GM12892 (cell line): Measurements from ENCODE around the gene ACTR3.

Source experiments
- POLR2A ChIP-seq: IDR thresholded peaks from 2 replicates; pipeline ENCODE4 v1.6.1; 2011; ENCODE audit warnings: low read depth, low read length, control low read depth
- POLR2AphosphoS5 ChIP-seq: IDR thresholded peaks from 2 replicates; pipeline ENCODE4 v1.6.1; 2011; ENCODE audit warnings: low read depth, low read length, control low read depth

DNA sequence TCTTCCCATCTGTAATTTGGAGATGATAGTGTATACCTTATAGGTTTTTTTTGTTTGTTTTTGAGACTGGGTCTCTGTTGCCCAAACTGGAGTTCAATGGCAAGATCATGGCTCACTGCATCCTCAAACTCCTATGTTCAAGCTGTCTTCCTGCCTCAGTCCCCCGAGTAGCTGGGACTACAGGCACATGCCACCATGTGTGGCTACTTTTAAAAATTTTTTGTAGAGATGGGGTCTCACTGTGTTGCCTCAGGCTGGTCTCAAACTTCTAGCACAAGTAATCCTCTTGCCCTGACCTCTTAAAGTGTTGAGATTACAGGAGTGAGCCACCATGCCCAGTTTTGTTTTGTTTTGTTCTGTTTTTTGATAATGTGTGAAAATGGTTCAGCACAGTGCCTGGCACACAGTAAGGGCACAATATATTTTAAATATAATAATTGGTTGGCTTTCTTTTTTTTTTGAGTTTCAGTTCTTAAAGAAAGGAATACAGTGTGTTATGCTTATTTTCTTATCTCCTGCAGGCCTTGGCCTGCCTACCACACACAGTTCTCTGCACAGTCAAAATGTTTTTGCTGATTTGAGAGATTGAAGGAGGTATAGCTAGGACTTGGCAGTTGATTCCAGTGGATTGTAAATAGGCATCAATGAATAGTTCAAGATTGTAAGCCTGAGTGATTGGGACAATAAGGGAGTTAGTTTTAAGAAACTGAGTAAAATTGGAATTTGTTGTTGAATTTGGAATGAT, 6.1 kb downstream of the ACTR3 start:
- no peak for TF ChIP-seq POLR2A
- no peak for TF ChIP-seq POLR2AphosphoS5
